ENCODE data around the gene HOXD4.
A peak's percentile ranks its signal among the peaks of the same experiment; 100 is the strongest.

- no peak for TF ChIP-seq CTCF (IDR thresholded peaks at IDR 0.05)
- peak in 1 of 2 donors; percentile 4 for TF ChIP-seq POLR2A (IDR thresholded peaks at IDR 0.05)
- no peak for TF ChIP-seq EP300 (IDR thresholded peaks at IDR 0.05)
Measured at GRCh38 chr2:176136374-176137251, 14.7 kb upstream of the HOXD4 start.
